EL (cell line): ENCODE data around the gene ITPK1.

Experiments used
- DNase-seq: peaks from one replicate; pipeline ENCODE4 v3.0.0-alpha.2; 2016

ITPK1 gene

DNA sequence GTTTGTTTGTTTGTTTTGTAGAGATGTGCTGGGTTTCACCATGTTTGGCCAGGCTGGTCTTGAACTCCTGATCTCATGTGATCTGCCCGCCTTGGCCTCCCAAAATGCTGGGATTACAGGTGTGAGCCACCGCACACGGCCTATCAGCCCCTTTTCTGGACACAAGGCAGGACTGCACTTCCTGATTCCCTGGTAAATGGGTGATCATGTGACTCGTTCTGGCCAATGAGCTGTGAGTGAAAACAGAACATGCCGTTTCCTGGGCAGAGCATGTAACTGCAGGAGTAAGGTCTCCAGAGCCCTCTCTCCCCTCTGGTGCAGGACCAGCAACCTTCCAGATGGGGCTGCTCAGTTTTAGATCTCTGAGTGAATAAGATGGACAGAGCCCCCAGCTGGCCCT lies 92.7 kb downstream of the ITPK1 start:
- DNase-seq = peak; percentile 32

- no peak for DNase-seq
Measured at GRCh38 chr14:93019970-93020369, 95.8 kb downstream of the ITPK1 start.

- DNase-seq = no peak
Measured at GRCh38 chr14:93019367-93019843, 96.3 kb downstream of the ITPK1 start.

DNA sequence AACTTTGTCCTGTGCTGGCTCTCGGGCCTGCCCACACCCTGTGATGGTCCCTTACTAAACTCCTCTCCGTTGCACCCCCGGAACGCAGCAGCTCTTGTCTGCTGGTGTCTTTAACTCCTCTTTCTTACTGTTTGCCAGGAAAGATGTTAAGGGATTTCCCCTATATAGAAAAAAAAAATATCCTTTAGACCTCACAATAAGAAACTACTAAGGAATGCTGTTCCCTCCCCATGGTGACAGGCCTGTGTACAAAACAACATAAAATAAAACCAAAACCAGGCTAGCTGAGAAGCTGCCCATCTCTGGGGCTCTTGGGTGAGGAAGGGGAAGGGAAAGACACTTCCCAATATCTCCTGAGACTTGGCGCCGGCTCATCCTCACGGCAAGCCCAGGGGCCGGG lies 97.4 kb downstream of the ITPK1 start:
- DNase-seq = no peak

DNA sequence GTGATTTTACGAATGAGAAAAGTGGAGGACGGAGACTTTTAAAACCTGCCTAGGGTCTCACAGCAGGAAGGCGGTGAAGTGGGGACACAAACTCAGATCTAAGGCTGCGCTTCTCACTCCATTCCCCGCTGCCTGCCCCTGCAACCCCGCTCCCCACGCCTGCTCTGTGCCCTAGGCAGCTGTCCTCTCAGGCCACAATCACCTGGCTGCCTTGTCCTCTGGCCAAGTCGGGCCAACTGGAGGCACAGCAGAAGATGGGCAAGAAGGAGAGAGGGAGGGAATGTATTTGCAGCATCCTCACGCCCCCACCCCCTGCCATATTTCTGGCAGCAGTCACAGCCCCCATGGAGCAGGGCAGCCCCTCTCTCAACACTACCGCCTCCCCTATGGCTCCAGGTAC lies 97.8 kb downstream of the ITPK1 start:
- no peak for DNase-seq

DNA sequence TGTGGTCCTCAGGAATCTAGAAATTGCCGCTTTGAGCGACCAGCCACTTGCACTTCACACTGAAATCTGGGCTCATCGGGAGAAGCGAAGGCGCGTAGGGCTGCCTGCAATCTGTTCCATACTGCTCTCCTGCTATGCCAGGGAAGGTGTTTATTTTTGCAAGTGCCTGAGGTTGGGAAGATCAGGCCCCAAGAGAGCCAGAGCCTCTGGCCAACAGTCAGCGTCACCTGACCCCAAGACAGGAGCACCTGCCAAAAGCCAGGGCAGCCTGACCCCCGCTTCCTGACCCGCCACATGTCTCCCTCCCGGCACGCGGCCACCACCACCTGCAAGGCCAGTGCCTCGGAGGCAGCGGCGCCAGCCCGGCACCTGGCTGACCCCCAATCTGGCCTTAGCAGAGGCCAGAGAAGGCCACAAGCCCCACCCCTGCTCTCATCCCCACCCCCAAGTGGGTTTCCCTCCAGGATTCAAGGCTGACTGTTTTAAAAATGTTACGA lies 98.4 kb downstream of the ITPK1 start:
- DNase-seq = no peak

GRCh38 chr14:93016275-93016845 lies 99.4 kb downstream of the ITPK1 start:
- DNase-seq = no peak

GRCh38 chr14:93015505-93015904 lies 100.2 kb downstream of the ITPK1 start:
- DNase-seq = no peak

GRCh38 chr14:93015064-93015463 lies 100.7 kb downstream of the ITPK1 start:
- no peak for DNase-seq

- no peak for DNase-seq
Measured at GRCh38 chr14:93014058-93015023, 101.4 kb downstream of the ITPK1 start.

DNA sequence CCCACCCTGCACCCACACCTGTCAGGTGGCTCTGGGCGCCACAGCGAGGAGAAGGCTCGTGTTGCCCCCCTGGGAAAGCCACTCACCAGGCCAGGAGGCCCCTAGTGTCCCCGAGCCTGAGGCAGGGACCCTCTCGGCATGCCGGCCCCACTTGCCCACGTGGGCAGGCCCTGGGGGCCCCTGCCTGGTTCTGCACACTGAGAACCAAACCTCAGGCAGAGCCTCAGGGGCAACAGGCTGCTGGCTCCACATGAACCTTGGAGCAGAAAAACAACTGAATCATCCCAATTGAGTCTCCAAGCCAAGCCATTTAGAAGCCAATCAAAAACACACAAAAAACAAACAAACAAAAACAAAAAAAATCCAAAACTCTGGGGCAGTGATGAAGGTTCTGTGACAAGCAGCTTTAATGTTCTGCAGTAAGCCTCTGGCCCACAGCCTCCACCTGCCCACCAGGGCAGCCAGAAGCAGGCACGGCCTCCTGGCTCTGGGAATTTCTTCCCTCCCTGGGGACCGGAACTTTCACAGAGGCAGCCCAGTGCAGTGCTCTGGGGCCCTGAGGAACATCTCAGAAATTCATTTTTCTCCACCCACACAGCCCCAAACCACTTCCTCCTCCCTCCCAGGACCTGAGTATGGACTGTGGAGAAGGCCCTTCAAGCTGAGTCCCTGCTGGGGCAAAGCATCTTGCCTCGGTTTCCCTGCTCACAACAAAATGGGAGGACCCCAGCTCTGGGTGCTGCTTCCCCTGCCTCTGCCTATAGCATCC lies 102.6 kb downstream of the ITPK1 start:
- DNase-seq = peak; percentile 76

DNA sequence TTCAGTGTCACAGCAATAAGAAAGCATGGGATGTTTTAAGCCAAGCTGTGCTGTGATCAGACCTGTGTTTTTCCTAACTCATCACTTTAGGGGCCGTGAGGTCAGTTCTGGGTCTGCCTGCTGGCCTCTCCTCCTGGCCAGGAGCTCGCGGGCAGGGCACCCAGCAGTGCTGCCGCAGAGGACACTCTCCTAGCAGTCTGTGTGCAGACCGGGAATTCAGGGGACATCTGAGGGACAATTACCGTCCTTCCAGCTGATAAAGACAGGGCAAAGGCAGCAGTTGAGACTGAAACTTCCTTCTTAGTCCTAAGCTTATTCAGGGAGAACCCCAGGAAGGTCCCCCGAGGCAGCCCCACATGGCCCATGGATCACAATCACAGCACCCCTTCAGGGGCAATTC lies 103.2 kb downstream of the ITPK1 start:
- no peak for DNase-seq

DNA sequence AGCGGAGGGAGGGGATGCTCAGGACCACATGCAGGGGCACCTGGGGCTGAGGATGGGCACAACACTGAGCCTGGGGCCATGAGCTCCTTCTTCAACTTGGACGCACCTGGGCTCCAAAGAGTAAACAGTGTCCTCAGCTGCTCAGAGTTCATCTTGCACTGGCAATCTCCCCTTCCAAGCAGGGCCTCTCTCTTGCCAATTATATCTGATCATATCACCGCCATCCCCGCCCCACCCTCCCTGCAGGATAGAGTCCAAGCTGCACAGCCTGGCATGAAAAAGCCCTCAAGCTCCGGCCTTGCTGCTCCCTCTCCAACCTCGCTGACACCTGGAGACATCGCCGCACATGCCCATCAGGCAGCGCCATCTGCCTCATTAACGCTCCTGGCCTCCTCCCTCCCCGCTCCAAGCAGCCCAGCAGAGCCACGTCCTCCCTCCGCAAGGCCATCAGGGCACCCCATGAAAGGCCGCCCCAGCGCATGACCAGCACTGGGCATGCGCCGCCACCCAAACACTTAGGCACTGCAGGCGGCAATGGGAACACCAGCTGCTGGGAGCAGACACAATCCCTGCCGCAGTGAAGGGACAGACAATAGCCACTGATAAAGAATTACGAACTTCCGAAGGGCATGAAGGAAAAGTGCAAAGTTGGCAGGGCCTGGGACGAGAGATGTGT lies 103.9 kb downstream of the ITPK1 start:
- no peak for DNase-seq

- DNase-seq = no peak
Measured at GRCh38 chr14:93011141-93011529, 104.6 kb downstream of the ITPK1 start.

DNA sequence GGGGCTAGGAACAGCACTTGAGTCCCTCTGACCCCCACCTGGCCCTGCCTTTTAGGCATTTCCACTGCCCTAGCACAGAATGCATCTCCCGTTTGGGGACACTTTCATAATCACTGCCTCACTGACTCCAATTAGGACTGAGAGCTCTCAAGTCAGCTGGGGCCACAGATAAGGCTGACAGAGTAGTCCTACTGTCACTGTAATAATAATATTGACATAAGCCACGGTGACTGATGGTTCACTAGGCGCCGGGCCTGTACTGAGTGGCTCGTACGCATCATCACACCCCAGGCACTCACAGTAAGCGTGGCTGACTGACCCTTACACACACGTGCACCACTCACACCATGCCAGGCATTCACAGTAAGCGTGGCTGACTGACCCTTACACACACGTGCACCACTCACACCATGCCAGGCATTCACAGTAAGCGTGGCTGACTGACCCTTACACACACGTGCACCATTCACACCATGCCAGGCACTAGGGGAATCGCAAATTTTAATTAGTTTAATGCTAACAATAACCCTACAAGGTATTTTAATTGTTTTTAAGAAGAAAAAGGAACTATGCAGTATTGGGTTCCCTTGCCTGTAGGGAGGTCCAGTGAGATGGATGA lies 105.1 kb downstream of the ITPK1 start:
- no peak for DNase-seq

DNA sequence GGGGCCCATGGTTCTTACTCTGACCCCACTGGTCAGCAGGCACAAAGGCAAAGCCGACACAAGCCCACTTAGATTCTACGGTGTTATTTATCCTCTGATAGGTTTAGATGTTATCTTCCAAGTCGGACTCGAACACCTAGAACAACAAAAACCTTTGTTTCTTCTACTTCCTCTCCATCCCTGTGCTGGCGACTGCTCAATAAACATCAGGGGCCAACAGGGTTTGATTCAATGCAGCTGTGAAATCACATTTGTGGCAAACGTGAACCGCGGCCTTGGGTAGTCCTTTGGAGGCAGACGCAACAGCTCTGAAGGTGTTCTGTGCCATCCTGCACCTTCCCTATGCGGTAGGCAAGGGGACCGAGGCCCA lies 105.6 kb downstream of the ITPK1 start:
- no peak for DNase-seq

- no peak for DNase-seq
Measured at GRCh38 chr14:93009471-93010129, 106.1 kb downstream of the ITPK1 start.

GRCh38 chr14:93008381-93008780 lies 107.3 kb downstream of the ITPK1 start:
- peak; percentile 77 for DNase-seq

DNA sequence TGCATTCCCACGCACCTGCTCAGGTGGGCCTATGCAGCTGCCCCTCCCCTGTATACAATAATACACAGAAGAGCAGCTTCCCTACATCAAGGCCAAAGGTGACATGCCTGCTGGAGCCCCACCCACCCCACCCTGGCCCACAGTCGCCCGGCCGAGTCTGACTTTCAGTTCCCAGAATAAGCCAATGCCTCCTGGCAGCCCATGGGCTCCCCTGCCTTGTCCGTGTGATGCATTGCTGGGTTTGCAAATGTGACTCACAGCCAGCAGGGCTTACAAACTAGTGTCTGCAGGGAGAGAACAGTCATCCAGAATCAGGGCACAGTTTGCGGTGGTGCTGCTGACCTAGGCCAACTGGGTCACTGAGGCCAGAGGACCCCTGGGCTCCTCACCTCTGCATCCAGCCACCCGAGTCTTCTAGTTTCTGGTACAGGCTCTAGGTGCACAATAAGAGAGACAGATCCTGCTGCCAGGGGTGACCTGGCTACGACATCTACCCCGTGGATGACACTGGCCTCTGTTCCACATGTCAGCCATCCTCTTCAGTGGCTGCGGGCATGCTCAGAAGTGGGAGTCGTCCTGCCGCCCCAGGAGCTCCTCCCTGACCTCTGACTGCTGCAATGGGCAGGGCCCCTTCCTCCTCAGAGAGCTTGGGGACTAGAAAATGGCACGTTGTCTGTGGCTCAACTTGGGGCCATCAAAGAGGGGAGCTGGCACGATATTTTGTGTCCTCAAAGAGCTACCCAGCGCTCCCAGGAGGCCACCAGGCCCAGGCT lies 108.3 kb downstream of the ITPK1 start:
- DNase-seq = peak; percentile 78

DNA sequence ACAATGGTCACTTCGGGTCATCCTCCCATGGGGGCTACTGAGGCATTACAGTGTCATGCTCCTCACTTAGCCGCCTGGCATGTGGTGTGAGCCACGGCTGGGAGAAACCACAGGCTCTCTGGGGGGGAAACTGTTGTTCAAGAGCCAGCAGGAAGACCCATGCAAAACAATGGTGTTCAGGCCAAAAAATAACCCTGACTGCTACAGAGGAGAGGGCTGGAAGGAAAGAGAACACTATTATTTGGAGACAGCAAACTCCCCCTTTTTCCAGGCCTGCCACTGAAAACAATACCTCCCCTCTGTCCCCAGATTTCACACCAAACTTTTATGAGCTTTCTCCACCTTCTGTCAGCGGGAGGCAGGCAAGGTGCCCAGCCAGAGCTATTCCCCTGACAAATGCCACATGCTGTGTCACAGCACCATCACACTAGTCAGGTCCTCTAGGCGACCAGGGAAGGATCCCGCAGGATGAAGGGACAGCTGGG lies 109.1 kb downstream of the ITPK1 start:
- DNase-seq = peak; percentile 36

DNA sequence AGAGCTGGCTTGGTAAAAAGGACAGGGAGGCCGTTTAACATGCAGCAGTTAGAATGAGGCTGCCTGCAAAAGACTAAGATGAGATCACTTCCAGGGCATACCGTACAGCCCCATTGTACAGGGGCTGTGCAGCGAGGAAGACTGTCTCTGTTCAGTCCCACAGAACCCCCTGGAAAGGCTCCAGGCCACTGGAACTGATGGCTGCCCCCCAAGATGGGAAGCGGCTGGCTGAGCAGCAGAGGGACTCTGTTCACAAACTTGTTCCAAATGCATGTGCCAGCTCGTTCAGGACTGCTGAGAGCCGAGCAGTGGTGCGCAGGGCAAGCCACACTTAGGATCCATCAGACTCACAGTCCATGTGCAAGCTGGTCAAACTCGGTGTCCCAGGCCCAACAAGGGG lies 109.9 kb downstream of the ITPK1 start:
- no peak for DNase-seq
